HepG2 (cell line): ENCODE measurements around the gene ATP11B.

Experiments
- ARHGAP35 ChIP-seq: sonication (generic); formaldehyde crosslinking; IDR thresholded peaks from 2 replicates; pipeline ENCODE4 v1.9.0; 2022; ENCODE audit warnings: mild to moderate bottlenecking, inconsistent platforms, moderate library complexity, missing genetic modification reagents, borderline replicate concordance
- E2F1 ChIP-seq: sonication (generic); formaldehyde crosslinking; IDR thresholded peaks from 2 replicates; pipeline ENCODE4 v1.5.0; 2020; ENCODE audit warnings: missing genetic modification reagents
- PBX2 ChIP-seq: IDR thresholded peaks from 2 replicates; pipeline ENCODE4 v1.6.1; 2016; ENCODE audit warnings: control low read depth
- RFX1 ChIP-seq: fragments of 450-650 bp; IDR thresholded peaks from 2 replicates; pipeline ENCODE4 v1.6.1; 2017
- SMARCC2 ChIP-seq: fragments of 450-650 bp; IDR thresholded peaks from 2 replicates; pipeline ENCODE4 v1.6.1; 2017; ENCODE audit warnings: antibody characterized with exemption, mild to moderate bottlenecking
- ZNF431 ChIP-seq: sonication (generic); formaldehyde crosslinking; IDR thresholded peaks from 2 replicates; pipeline ENCODE4 v1.9.0; 2022; ENCODE audit warnings: missing genetic modification reagents, low read depth, mild to moderate bottlenecking, borderline replicate concordance

GRCh38 chr3:182765287-182765686 is 28.0 kb upstream of the ATP11B start:
- no peak for TF ChIP-seq RFX1
- no peak for TF ChIP-seq PBX2
- TF ChIP-seq SMARCC2, result no peak
- TF ChIP-seq ZNF431 (CRISPR knock-in tag), result no peak
- no peak for TF ChIP-seq E2F1
- no peak for TF ChIP-seq ARHGAP35 (CRISPR knock-in tag)
